GM12892 (cell line): ENCODE results near the gene PTP4A2.
"Not testable (repeated sequence)": the region's sequence is repeated elsewhere in the genome, so short reads cannot be mapped to it uniquely, and the experiment has no call there.

Source experiments
- DNase-seq: peaks from one replicate; pipeline ENCODE4 v3.0.0; 2011; ENCODE audit not compliant: insufficient read length
- FAIRE-seq: peaks from 2 replicates; lab custom pipeline; 2011; peaks lifted over from hg19 to GRCh38; lab: Jason Lieb, UNC
- POLR2A ChIP-seq: IDR thresholded peaks from 2 replicates; pipeline ENCODE4 v1.6.1; 2011; ENCODE audit warnings: low read depth, low read length, control low read depth
- POLR2AphosphoS5 ChIP-seq: IDR thresholded peaks from 2 replicates; pipeline ENCODE4 v1.6.1; 2011; ENCODE audit warnings: low read depth, low read length, control low read depth
- TAF1 ChIP-seq: IDR thresholded peaks from 2 replicates; pipeline ENCODE4 v1.6.1; 2011; ENCODE audit warnings: low read depth, mild to moderate bottlenecking, control low read depth, low read length, borderline replicate concordance

Gene PTP4A2

GRCh38 chr1:31943546-31944184, 5.5 kb upstream of the PTP4A2 start:
- TF ChIP-seq POLR2AphosphoS5 (no peak), POLR2A (no peak), TAF1 (no peak)
- DNase-seq: no peak
- peak; percentile 56 for FAIRE-seq

DNA sequence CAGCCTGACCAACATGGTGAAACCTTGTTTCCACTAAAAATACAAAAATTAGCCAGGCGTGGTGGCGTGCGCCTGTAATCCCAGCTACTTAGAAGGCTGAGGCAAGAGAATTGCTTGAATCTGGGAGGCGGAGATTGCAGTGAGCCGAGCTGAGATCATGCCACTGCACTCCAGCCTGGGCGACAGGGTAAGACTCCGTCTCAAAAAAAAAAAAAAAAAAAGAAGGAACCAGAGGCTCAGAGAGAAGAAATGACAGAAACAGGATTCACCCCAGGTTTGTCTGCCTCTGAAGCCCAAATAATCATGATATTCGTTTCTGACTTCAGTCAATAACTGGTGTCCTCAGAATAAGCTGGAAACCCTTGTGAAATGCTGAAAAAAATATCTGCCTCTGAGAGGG, 3.9 kb upstream of the PTP4A2 start:
- DNase-seq, FAIRE-seq: not testable (repeated sequence)

DNA sequence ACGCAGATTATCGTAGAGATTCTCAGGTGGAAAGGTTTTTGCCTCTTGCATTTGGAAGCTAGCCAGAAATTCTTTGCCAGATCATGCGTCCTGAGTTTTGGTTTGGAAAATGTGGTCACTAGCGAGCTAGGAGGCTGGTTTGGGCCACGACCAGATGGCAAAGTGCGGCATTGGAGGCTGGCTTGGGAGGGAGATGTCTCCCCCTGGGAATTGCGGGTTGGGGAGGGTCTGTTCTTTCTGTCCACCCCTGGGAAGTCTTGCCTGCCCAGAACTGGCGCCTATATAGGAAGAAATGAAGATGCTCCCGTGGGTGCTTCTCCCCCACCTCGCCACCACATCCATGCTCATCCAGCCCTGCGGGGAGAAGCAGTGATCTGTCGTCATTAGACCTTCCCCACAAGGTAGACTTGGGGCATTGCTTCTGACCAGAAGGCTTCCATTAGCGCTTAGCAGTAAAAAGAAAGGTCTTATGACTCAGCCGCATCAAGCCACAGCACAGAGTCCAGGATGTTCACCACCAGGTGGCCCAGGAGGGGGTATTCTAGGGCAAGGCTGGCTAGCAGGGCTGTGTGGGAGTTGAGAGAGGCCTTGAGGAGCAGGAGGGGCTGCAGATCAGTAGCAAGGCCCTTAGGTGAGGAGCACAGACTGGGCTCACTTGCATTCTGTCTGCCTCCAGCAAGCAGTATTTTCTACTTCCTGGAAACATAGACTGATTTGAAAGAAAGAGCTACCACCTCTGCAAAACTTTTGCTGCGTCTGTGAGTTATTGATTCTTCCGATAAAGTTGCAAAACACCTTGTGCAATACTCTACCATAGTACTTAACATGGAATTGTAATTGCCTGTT, 1.5 kb upstream of the PTP4A2 start:
- TF ChIP-seq POLR2A (no peak), POLR2AphosphoS5 (no peak), TAF1 (no peak)
- peak; percentile 92 for FAIRE-seq
- DNase-seq: peak; percentile 55

DNA sequence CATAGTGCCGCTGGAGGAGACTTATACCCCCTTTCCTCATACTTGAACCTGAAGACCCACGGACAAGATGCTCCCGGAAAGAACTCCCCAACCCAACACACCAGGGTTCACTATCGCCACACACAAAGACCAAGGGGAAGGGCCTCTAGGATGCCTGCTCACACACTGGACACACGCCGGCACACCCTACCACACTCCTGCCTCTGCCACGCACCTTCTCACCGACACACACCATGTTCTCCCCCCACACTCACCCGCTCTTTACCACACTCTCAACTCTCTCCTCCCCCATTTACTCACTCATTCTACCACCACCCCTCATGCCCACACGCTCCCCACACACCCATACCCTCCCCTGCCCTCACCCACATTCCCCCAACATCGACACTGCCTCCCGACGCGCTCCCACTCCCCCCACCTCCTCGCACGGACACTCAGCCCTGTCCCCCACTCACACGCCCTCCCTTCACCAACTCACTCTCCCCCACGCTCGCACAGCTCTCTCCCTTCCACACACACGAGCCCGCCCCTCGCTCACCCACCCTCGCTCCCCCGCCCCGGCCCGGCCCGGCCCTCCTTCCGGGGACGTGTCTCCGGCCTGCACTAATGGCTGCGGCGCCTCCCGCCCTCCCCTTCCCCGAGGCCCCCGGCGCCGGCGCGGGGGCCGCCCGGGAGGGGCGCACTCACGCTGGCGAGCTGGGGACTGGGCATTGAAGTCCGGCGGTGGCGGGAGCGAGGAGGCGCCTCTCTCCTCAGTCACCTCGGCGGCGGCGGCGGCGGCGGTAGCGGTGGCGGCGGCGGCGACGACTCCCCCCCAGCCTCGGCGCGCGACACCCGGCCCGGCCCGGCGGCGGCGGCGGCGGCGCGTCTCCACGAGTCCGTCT, 626 bp downstream of the PTP4A2 start:
- FAIRE-seq (peak; percentile 76), DNase-seq (no peak)
- TF ChIP-seq POLR2A (peak; percentile 49; the same call in 1 of the 2 replicates), POLR2AphosphoS5 (peak; percentile 71; the same call in 1 of the 2 replicates), TAF1 (no peak)

GRCh38 chr1:31936981-31937299, 1.2 kb downstream of the PTP4A2 start:
- FAIRE-seq: no peak
- no peak for DNase-seq

GRCh38 chr1:31936278-31936980, 1.7 kb downstream of the PTP4A2 start:
- DNase-seq (no peak), FAIRE-seq (peak; percentile 53)
- TF ChIP-seq POLR2A (0 out of 2 replicates have a peak, but pooled peaks have one; percentile 24), POLR2AphosphoS5 (no peak), TAF1 (peak; percentile 42; the same call in 1 of the 2 replicates)

More at GRCh38 chr1:31936981-31937299, 1.2 kb downstream of the PTP4A2 start:
- no peak for TF ChIP-seq TAF1
- no peak for TF ChIP-seq POLR2AphosphoS5
- TF ChIP-seq POLR2A: no peak

- FAIRE-seq: no peak
- TF ChIP-seq POLR2A (no peak; the same call in 1 of the 2 replicates), POLR2AphosphoS5 (no peak), TAF1 (no peak)
These were observed 3.2 kb downstream of the PTP4A2 start for GRCh38 chr1:31934706-31935629.

GRCh38 chr1:31932491-31933316, 5.5 kb downstream of the PTP4A2 start:
- no peak for TF ChIP-seq POLR2A
- no peak for TF ChIP-seq TAF1
- no peak for TF ChIP-seq POLR2AphosphoS5
- DNase-seq: no peak
- FAIRE-seq: peak; percentile 81

More at GRCh38 chr1:31934706-31935629, 3.2 kb downstream of the PTP4A2 start:
- no peak for DNase-seq

DNA sequence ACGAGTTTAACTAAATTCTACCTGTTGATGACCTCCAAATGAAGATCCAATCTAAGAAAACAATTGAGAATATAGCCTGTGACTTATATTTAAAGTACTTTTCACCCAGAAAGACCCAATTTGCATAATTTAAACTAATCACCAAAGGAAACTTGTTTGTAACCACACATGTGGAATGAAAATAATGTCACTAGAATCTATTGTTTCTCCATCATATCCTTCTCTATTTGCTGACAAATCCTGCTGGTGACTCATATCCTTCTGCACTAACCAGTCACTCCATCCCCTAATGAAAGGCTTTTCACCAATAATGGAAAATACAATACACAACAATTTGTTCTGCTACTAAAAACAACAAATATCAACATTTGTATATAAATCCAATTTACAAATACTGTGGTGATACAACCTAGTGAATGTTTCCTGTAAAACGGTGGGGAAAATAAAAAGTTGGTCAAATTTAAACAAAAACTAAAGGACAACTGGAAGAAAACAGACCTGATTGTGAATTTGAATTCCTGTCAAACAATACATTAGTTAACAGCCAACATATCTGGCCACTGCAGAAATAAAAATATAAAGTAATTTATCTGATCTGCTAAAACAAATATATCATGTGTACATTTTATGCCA, 6.5 kb downstream of the PTP4A2 start:
- FAIRE-seq (no peak), DNase-seq (no peak)
- TF ChIP-seq TAF1 (no peak), POLR2AphosphoS5 (no peak), POLR2A (no peak)
